Muscle of arm (tissue), 14 donors: ENCODE data around the gene CEP162. TPM values are rescaled to one million over a fixed set of nuclear protein-coding genes. Genes with fewer than 3 reads are reported as not detected.
"Not testable (repeated sequence)": the region's sequence is repeated elsewhere in the genome, so short reads cannot be mapped to it uniquely, and the experiment has no call there.

Experiments used
- DNase-seq: peaks from one replicate; pipeline ENCODE4 v3.0.0-alpha.2; 2013
- long read RNA-seq, 11 donors: transcript quantifications; one replicate each; lab custom pipeline, GENCODE V29; 2026
- polyA plus RNA-seq, 12 donors: library from polyadenylated mRNA; unstranded; fragments of 120-200 nt; gene quantifications; one replicate each; pipeline ENCODE4 v1.2.1, GENCODE V29; 2013; ENCODE audit not compliant: insufficient read length in 12 of 12

The CEP162 gene, protein sequence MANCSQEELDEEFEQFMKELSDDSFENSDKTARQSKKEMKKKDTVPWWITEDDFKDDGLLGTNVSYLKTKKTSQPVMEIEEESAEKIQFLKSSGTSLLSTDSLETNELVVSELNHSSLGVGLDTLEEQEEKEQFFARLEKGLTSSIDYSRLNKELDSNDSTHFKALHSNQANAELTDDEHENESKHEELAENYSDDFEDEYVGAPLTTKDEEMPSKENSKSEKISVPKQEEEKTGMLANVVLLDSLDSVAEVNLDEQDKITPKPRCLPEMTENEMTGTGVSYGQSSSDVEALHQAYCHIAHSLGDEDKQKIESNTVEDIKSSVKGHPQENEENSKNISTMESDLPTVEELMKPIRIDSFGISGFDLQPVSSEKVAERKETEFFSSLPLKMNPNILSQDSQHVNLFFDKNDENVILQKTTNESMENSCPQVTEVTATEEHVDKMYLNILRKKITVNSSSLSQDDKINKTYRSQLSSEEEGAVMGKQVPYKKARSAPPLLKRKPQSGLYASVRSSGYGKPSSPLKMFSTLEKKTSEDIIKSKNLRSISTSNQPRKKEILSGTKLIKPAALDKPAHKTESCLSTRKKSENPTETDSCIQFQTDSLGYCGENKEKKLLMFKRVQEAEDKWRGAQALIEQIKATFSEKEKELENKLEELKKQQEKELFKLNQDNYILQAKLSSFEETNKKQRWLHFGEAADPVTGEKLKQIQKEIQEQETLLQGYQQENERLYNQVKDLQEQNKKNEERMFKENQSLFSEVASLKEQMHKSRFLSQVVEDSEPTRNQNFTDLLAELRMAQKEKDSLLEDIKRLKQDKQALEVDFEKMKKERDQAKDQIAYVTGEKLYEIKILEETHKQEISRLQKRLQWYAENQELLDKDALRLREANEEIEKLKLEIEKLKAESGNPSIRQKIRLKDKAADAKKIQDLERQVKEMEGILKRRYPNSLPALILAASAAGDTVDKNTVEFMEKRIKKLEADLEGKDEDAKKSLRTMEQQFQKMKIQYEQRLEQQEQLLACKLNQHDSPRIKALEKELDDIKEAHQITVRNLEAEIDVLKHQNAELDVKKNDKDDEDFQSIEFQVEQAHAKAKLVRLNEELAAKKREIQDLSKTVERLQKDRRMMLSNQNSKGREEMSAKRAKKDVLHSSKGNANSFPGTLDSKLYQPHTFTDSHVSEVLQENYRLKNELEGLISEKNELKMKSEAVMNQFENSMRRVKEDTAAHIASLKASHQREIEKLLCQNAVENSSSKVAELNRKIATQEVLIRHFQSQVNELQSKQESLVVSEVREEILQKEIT (N-terminal part only)
- 10 to 100 TPM in 4 of 12 donors, 1 to 10 TPM in 7, not detected in 1; 4.9 to 14.9 (median 8.0) TPM for polyA plus RNA-seq
- long read RNA-seq, donor 1 = 0 reads
- long read RNA-seq, donor 2 = 0 reads
- long read RNA-seq, donor 3 = 0 reads
- long read RNA-seq, donor 4 = 0 reads
- long read RNA-seq, donor 5 = 0 reads
- long read RNA-seq, donor 6 = 0 reads
- long read RNA-seq, donor 7 = 0 reads
- long read RNA-seq, donor 8 = 0 reads
- long read RNA-seq, donor 9 = 0 reads
- long read RNA-seq, donor 10 = 0 reads
- long read RNA-seq, donor 11 = 0 reads

DNA sequence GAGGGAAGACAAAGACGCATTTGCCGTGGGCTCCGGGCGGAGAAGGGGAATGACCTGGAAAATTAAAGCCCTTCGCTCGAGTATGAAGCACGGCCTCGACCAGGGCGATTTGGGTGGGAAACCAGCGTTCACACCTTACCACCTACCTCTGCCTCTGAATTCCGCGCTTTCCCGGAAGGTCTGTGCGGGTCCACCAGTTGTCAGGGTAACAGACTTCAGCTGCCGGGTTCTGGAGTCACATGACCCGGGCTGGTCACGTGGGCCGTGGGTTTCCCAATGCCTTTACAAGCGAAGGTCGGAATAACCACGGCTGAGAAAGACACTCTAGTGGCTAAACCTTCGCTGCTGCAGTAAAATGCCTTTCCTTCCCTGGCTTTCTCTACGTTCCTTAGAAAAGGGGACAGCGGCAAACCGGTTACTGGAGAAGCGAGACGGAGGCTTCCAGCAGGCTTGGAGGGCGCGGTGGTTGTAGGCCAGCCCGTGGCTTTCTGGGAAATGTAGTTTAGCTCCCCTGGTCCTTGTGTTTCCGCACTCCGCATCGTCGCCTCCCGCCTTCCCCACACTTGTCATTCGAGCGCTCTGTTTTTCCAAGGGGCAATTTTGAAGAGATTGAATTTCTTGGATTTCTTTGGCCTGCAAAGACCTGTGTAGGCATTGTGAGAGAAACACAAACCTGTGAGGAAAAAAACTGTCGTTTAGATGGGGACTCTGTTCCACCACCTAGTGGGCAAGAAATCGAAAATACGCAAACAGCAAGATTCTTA lies at the start of gene CEP162:
Gene CEP162, minus strand, starts transcription at position 210 of the 764 bp plus-strand sequence. CDS start 1,250 bp downstream, outside the sequence.
- DNase-seq = peak; percentile 94

DNA sequence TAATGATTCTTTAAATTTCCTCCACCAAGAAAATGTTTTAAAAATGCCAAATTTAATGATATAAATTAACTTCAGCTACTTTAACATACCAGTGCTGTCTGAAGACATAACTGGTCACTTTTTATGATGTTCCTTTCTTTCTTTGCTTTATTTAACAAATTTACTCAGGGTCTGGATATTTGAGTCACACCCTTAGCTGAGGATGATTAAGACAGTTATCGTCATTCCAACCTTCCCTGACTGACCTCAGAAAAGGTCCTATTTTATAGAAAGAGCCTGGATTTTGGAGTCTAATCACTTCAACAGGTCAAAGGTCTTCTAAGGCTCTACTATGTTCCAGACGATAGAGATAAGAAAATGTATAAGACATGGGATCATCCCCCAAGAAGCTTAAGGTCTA lies 47.4 kb upstream of the CEP162 start:
- DNase-seq = no peak

- DNase-seq = peak; percentile 76
Observed at GRCh38 chr6:84273048-84273809, 45.8 kb upstream of the CEP162 start.

DNA sequence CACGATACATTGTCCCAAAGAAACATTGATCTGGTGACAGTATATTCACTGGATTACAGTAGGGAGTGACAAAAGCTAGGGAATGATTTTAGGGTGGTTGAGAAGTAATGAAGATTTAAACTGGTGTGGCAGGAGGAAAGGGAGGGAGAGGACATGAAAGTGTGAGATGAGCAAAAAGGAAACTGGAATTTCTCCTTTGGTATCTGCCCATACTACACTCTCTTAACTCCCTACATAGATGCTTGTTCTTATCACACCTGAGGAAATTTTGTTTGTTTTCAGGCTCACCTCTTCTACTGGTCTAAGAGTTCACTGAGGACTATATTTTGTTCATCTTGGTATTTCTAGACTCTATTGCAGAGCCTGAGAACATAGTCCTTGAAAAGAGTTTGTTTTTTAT lies 44.9 kb upstream of the CEP162 start:
- DNase-seq = no peak

- no peak for DNase-seq
Observed at GRCh38 chr6:84271061-84271716, 43.7 kb upstream of the CEP162 start.

- DNase-seq = no peak
Observed at GRCh38 chr6:84269947-84270733, 42.7 kb upstream of the CEP162 start.

GRCh38 chr6:84268781-84269180 lies 41.3 kb upstream of the CEP162 start:
- DNase-seq = no peak

DNA sequence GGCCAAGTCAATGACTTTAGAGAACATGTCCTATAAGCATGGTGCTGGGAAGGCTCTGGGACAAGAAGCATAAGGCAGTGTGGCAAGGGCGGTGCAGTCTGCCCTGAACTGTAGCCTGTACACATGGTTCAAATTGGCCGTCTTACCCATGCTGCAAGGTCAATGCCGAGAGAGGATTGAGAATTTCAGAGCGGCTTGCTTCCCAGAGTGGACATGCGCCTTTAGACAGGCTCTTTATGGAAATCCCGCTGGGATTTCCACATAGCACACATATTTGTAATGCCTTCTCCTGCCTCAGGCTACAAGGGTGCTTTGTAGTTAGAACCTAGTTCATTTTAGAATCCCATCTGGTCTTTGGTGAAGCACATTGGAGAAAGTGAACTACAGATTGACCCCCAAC lies 36.1 kb upstream of the CEP162 start:
- no peak for DNase-seq

DNA sequence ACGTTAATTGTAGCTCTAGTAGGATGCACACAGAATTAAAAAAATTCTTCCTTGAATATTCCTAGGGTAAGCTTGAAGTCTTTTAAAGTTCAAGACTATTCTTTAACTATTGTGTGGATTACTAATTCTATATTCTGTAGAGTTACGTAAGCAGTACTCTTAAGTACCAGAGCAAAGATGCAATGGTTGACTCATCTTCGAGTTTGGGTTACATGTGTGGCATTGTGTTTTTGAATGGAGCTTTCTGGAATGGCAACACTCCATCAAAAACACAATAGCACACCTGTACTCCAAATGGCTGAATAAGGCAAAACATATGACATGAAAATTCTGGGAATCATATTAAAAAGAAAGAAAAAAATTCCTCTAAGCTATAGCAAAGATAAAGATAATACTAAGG lies 33.5 kb upstream of the CEP162 start:
- no peak for DNase-seq

DNA sequence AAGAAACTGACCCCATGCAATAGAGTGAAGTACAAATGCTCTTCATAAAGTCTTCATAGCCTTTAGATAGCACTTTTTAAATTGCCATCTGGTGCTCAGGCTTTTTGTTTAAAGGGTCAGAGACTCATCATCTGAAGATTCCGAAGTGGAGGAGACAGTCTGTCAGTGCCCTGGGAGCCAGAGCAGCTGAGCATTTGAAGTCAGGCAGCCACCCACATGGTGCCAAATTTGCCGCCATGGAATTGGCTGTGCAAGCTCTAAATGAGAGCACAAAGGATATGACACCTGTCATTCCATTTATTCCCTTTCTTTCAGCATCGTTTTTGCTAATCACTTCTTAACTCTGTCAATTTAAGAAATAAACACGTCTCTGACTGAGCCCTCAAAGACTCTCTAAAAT lies 32.8 kb upstream of the CEP162 start:
- no peak for DNase-seq

DNA sequence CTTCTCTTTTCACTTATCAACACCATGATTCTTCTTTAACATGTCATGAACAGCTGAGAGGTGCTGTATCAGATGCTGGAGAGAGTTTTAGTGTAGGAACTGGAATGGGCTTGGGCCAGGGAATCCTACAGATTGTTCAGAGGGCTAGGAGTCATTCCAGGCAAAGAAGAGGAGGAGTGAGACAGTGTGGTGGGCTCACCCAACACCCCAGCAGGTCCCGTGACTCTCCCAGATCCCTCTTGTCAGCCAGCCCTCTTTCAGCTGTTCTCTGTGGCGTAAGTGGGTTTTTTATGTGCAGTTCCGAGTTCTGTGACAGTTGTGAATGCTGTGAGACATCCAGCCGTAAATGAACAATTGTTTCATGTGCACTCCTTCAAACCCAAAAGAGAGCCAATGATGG lies 31.4 kb upstream of the CEP162 start:
- no peak for DNase-seq

DNA sequence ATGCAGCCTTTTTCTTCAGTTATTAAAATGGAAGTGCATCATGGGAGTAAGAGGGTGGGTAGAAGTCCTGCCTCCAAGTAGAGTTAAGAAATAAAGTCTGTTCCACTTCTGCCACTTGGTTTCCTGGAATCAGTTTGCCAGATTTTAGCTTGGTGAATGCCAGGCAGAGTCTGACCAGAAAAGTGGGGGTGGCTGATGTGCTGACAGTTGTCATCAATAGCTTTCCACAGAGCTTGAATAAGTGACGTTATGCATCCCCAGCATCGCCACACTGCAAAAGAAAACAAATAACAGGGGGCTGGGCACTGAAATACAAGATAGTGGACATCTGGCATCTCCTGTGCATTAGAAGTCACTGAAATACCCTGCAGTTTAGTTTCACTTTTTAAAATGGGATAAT lies 30.8 kb upstream of the CEP162 start:
- DNase-seq = no peak

- no peak for DNase-seq
Observed at GRCh38 chr6:84255641-84256040, 28.2 kb upstream of the CEP162 start.

GRCh38 chr6:84253380-84253779 lies 25.9 kb upstream of the CEP162 start:
- no peak for DNase-seq

DNA sequence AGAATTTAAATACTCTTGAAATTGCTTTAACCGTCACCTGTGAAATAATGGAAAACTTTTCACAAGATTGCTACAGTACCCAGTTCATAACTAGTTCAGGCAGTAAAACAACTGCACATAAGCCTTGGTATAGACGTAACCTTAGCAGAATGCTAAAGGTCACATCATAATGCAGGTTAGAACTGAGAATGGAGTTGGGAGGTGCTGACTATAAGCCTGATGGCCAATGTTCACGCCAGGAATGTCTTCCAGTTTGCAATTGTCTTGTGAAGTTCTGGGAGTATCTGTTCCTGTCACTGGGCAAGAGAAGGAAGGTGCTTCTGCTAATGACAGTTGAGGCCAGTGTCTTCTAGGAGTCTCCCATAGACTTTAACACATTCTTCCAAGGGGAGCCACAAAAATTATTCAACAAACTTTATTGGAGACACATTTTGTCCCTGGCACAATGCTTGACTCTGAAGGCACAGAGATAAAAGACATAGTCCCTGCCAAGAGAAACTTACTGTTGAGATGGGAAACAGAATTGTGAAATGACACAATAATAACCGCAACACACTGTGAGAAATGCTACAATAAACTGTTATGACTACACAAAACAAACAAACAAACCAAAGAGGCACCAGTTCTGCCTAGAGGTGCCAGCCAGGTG lies 24.6 kb upstream of the CEP162 start:
- DNase-seq = no peak

DNA sequence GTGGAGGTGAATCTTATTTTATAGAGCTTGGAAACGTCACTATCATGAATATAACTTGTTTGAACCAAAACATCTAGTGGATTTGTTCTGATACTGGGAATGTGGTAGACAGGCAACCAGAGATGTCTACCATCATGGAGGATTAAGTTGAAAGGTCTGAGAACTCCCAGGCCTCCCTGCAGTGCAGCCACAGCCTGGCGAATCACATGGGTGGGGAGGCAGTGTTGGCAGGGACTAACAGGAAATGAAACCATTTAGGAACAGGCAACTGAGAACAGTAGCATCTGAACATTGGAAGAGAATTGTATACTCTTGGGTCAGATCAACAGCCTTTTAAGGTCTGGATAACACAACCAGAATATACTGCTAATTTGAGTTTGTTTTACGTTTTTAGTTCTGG lies 22.3 kb upstream of the CEP162 start:
- no peak for DNase-seq

DNA sequence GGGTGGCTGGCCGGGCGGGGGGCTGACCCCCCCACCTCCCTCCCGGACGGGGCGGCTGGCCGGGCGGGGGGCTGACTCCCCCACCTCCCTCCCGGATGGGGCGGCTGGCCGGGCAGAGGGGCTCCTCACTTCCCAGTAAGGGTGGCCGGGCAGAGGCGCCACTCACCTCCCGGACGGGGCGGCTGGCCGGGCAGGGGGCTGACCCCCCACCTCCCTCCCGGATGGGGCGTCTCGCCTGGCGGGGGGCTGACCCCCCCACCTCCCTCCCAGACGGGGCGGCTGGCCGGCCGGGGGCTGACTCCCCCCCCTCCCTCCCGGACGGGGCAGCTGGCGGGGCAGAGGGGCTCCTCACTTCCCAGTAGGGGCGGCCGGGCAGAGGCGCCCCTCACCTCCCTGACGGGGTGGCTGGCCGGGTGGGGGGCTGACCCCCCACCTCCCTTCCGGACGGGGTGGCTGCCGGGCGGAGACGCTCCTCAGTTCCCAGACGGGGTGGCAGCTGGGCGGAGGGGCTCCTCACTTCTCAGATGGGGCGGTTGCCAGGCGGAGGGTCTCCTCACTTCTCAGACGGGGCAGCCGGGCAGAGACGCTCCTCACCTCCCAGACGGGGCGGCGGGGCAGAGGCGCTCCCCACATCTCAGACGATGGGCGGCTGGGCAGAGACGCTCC lies 17.1 kb upstream of the CEP162 start:
- not testable (repeated sequence) for DNase-seq
